ENCODE measurements around the gene EPC2.

GRCh38 chr2:148817210-148817708, 172.7 kb downstream of the EPC2 start:
- TF ChIP-seq POLR2A (IDR thresholded peaks at IDR 0.05) (no peak), CTCF (IDR thresholded peaks at IDR 0.05) (no peak)
